ENCODE results near the gene PTGIS.

Gene PTGIS

DNA sequence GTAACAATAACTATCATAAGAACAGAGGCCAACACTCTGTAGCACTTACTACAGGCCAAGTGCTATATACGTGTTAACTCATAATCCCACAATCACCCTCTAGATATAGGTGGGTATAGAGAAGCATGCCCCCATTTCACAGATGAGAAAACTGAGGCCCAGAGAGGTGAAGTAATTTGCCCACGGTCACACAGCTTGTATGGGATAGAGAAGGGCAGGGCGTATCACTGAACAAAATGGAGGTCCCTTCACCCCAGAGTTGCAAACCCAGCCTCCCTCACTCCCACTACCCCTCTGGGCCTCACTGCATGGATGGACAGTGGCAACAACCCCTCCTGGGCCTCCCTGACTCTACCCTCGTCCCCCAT is 31.8 kb upstream of the PTGIS start:
- Histone ChIP-seq H3K27ac (replicated peaks) (no peak overlapping the region), H3K4me3 (replicated peaks; ENCODE audit: insufficient read depth, low read length) (no peak overlapping the region)
- TF ChIP-seq CTCF (IDR thresholded peaks at IDR 0.05; ENCODE audit: insufficient read depth, low read length) (no peak), GABPA (IDR thresholded peaks at IDR 0.05; ENCODE audit: low read depth) (no peak), SPI1 (IDR thresholded peaks at IDR 0.05; ENCODE audit: borderline replicate concordance, low read depth) (no peak), POLR2AphosphoS5 (IDR thresholded peaks at IDR 0.05; ENCODE audit: low read depth) (no peak)
- TF ChIP-seq, protein P1, sequence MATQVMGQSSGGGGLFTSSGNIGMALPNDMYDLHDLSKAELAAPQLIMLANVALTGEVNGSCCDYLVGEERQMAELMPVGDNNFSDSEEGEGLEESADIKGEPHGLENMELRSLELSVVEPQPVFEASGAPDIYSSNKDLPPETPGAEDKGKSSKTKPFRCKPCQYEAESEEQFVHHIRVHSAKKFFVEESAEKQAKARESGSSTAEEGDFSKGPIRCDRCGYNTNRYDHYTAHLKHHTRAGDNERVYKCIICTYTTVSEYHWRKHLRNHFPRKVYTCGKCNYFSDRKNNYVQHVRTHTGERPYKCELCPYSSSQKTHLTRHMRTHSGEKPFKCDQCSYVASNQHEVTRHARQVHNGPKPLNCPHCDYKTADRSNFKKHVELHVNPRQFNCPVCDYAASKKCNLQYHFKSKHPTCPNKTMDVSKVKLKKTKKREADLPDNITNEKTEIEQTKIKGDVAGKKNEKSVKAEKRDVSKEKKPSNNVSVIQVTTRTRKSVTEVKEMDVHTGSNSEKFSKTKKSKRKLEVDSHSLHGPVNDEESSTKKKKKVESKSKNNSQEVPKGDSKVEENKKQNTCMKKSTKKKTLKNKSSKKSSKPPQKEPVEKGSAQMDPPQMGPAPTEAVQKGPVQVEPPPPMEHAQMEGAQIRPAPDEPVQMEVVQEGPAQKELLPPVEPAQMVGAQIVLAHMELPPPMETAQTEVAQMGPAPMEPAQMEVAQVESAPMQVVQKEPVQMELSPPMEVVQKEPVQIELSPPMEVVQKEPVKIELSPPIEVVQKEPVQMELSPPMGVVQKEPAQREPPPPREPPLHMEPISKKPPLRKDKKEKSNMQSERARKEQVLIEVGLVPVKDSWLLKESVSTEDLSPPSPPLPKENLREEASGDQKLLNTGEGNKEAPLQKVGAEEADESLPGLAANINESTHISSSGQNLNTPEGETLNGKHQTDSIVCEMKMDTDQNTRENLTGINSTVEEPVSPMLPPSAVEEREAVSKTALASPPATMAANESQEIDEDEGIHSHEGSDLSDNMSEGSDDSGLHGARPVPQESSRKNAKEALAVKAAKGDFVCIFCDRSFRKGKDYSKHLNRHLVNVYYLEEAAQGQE (IDR thresholded peaks at IDR 0.05; ENCODE audit: insufficient replicate concordance, low read depth): no peak

GRCh38 chr20:49597825-49598395 is 30.0 kb upstream of the PTGIS start:
- TF ChIP-seq, protein P1 (IDR thresholded peaks at IDR 0.05; ENCODE audit: insufficient replicate concordance, low read depth): no peak
- TF ChIP-seq CTCF (IDR thresholded peaks at IDR 0.05; ENCODE audit: insufficient read depth, low read length): no peak
- TF ChIP-seq POLR2AphosphoS5 (IDR thresholded peaks at IDR 0.05; ENCODE audit: low read depth): no peak
- no peak for TF ChIP-seq SPI1 (IDR thresholded peaks at IDR 0.05; ENCODE audit: borderline replicate concordance, low read depth)
- TF ChIP-seq GABPA (IDR thresholded peaks at IDR 0.05; ENCODE audit: low read depth): no peak
- no peak overlapping the region for H3K27ac ChIP-seq (replicated peaks)
- no peak overlapping the region for H3K4me3 ChIP-seq (replicated peaks; ENCODE audit: insufficient read depth, low read length)
- no peak for DNase-seq (ENCODE audit: low read depth in 1 of 2, low spot score in 1 of 2)
- no peaks in the 10 kb centered on the region for H3K27me3 ChIP-seq (ENCODE audit: insufficient read depth, poor library complexity, severe bottlenecking)

More for the DNA sequence above, 31.8 kb upstream of the PTGIS start:
- H3K27me3 ChIP-seq (ENCODE audit: insufficient read depth, poor library complexity, severe bottlenecking): no peaks in the 10 kb centered on the region
- no peak for DNase-seq (ENCODE audit: low read depth in 1 of 2, low spot score in 1 of 2)

- TF ChIP-seq POLR2AphosphoS5 (IDR thresholded peaks at IDR 0.05; ENCODE audit: low read depth) (no peak), SPI1 (IDR thresholded peaks at IDR 0.05; ENCODE audit: borderline replicate concordance, low read depth) (no peak), GABPA (IDR thresholded peaks at IDR 0.05; ENCODE audit: low read depth) (no peak), CTCF (IDR thresholded peaks at IDR 0.05; ENCODE audit: insufficient read depth, low read length) (no peak)
- TF ChIP-seq, protein P1 (IDR thresholded peaks at IDR 0.05; ENCODE audit: insufficient replicate concordance, low read depth): no peak
- DNase-seq (ENCODE audit: low read depth in 1 of 2, low spot score in 1 of 2): peak in 1 of 2 experiments; percentile 50
- no peak overlapping the region for H3K27ac ChIP-seq (replicated peaks)
These were observed 28.0 kb upstream of the PTGIS start for GRCh38 chr20:49595811-49596561.

More at GRCh38 chr20:49595811-49596561, 28.0 kb upstream of the PTGIS start:
- Histone ChIP-seq H3K27me3 (ENCODE audit: insufficient read depth, poor library complexity, severe bottlenecking) (no peaks in the 10 kb centered on the region), H3K4me3 (replicated peaks; ENCODE audit: insufficient read depth, low read length) (no peak overlapping the region)
